Measurements from ENCODE around the gene S100A2. TPM values are rescaled to one million over a fixed set of nuclear protein-coding genes. Genes with fewer than 3 reads are reported as not detected.

Gene S100A2
- total and polyA plus RNA-seq, 2 donors from 2014 or later, result 152 to 416 TPM

DNA sequence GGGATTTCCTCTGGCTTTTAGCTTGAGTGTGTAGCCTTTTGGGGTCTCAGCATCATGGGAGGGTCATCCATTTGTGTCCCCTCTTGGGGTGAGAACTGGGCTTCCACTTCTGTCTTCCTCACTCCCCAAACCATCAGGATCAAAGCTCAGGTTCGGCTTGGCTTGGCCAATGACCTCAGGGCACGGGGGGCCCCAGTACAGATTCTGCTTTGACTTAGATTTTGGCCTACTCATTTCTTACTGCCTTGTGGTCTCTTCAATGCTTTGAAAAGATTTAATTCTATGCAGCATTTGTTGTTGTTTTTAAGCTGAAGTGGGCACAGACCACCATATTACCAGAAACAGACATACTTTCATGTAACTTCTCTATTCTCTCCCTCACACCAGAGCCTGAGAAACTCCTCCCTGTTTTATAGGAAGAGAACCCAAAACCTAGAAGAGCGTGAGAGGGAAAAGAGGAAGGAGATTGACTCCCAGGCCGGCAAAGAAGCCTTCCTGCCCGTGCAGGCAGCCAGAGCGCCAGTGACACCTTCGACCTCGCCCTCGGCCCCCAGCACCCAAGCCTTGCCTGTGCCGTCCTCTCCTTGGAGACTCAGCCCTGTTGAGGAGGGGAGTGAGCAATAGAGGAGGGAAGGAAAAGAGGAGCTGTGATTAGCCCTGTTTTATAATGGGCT is 14.7 kb downstream of the S100A2 start:
- FAIRE-seq (no peak), DNase-seq (peak in 2 of 5 donors; percentile 19 to 59)
- Histone ChIP-seq H3K4me1 (ENCODE audit: control insufficient read depth in 2 of 3, insufficient read depth in 2 of 3, low read depth in 1 of 3, low read length in 3 of 3) (peaks cover 0 to 41% (median 14%) of the 10 kb centered on the region in 3 donors), H3K9ac (ENCODE audit: low read length in 3 of 3) (no peak overlapping the region), H3K36me3 (ENCODE audit: control insufficient read depth in 2 of 3, insufficient read depth in 3 of 3, low read length in 3 of 3) (no peaks in the 10 kb centered on the region), H3K9me3 (ENCODE audit: control insufficient read depth in 2 of 3, insufficient read depth in 1 of 3, low read length in 3 of 3) (no peaks in the 10 kb centered on the region), H3K27me3 (ENCODE audit: control insufficient read depth, insufficient read depth, low read length) (no peaks in the 10 kb centered on the region), H3K27ac (ENCODE audit: low read depth in 2 of 2, low read length in 2 of 2) (no peak overlapping the region), H3K4me3 (ENCODE audit: low read length in 3 of 3) (no peak overlapping the region)
- TF ChIP-seq, protein P1, sequence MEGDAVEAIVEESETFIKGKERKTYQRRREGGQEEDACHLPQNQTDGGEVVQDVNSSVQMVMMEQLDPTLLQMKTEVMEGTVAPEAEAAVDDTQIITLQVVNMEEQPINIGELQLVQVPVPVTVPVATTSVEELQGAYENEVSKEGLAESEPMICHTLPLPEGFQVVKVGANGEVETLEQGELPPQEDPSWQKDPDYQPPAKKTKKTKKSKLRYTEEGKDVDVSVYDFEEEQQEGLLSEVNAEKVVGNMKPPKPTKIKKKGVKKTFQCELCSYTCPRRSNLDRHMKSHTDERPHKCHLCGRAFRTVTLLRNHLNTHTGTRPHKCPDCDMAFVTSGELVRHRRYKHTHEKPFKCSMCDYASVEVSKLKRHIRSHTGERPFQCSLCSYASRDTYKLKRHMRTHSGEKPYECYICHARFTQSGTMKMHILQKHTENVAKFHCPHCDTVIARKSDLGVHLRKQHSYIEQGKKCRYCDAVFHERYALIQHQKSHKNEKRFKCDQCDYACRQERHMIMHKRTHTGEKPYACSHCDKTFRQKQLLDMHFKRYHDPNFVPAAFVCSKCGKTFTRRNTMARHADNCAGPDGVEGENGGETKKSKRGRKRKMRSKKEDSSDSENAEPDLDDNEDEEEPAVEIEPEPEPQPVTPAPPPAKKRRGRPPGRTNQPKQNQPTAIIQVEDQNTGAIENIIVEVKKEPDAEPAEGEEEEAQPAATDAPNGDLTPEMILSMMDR (IDR thresholded peaks at IDR 0.05; ENCODE audit: borderline replicate concordance, extremely low read depth, insufficient read depth), result no peak
- intact Hi-C loops (cut with DNase I), result no loop called here

DNA sequence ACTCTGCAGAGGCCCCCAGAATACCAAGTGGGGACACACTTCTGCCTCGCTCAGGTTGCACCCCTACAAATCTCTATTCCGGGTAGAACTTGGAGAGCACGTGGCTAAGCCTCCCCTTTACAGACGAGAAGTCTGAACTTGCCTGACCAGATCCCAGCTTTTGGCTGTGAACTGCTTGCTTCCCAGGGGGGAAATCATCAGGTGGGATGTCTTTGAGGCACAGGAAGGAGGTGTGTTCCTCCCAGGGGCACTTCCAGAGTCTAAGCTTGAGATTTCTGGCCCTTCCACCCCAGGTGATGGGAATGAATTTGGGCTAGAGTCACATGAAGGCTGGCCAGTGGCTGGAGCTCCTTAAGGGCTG is 15.3 kb downstream of the S100A2 start:
- intact Hi-C loops (cut with DNase I), result no loop called here
- TF ChIP-seq, protein P1 (IDR thresholded peaks at IDR 0.05; ENCODE audit: borderline replicate concordance, extremely low read depth, insufficient read depth), result no peak
- FAIRE-seq, result no peak
- Histone ChIP-seq H3K9ac (ENCODE audit: low read length in 3 of 3) (no peak overlapping the region), H3K27me3 (ENCODE audit: control insufficient read depth, insufficient read depth, low read length) (no peaks in the 10 kb centered on the region), H3K9me3 (ENCODE audit: control insufficient read depth in 2 of 3, insufficient read depth in 1 of 3, low read length in 3 of 3) (no peaks in the 10 kb centered on the region), H3K4me1 (ENCODE audit: control insufficient read depth in 2 of 3, insufficient read depth in 2 of 3, low read depth in 1 of 3, low read length in 3 of 3) (peaks cover under 1 to 44% (median 14%) of the 10 kb centered on the region in 3 donors), H3K36me3 (ENCODE audit: control insufficient read depth in 2 of 3, insufficient read depth in 3 of 3, low read length in 3 of 3) (no peaks in the 10 kb centered on the region), H3K4me3 (ENCODE audit: low read length in 3 of 3) (no peak overlapping the region), H3K27ac (ENCODE audit: low read depth in 2 of 2, low read length in 2 of 2) (no peak overlapping the region)
- DNase-seq, result peak in 1 of 5 donors; percentile 5

DNA sequence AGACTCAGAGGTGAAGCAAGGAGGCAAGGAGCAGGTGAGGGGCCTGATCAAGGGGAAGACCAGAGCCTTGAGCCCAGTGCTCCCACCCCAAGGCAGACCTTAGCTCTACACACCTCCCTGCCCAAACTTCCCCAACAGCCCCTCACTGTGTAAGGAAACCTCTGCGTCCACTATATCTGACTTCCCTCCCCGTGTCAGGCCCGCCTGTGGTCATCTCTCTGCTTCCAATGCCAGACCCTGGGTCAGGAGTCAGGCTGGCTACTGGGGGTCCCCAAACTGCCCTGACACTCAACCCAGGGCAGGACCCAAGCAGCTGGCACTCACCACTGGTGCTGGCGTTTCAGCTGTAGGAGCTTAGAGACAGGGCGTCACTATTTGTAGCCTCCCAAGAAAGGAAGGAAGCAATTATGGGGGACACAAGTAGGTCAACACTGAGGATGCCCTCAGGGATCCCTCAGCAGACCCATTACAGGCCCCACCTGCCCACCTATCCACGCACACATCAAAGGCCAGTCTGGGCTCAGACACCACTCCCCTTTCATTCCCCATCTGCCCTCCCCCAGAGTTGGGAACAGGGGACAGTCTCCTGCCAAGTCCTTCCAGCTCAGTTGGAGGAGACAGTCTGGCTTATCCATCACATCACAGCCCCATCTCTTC is 15.8 kb downstream of the S100A2 start:
- TF ChIP-seq, protein P1 (IDR thresholded peaks at IDR 0.05; ENCODE audit: borderline replicate concordance, extremely low read depth, insufficient read depth), result no peak
- Histone ChIP-seq H3K4me3 (ENCODE audit: low read length in 3 of 3) (no peak overlapping the region), H3K27me3 (ENCODE audit: control insufficient read depth, insufficient read depth, low read length) (no peaks in the 10 kb centered on the region), H3K27ac (ENCODE audit: low read depth in 2 of 2, low read length in 2 of 2) (peak overlapping the region in 1 of 2 donors; percentile 43), H3K4me1 (ENCODE audit: control insufficient read depth in 2 of 3, insufficient read depth in 2 of 3, low read depth in 1 of 3, low read length in 3 of 3) (peaks cover 3 to 48% (median 14%) of the 10 kb centered on the region in 3 donors), H3K36me3 (ENCODE audit: control insufficient read depth in 2 of 3, insufficient read depth in 3 of 3, low read length in 3 of 3) (no peaks in the 10 kb centered on the region), H3K9me3 (ENCODE audit: control insufficient read depth in 2 of 3, insufficient read depth in 1 of 3, low read length in 3 of 3) (no peaks in the 10 kb centered on the region), H3K9ac (ENCODE audit: low read length in 3 of 3) (no peak overlapping the region)
- DNase-seq (peak in 2 of 5 donors; percentile 38 to 67), FAIRE-seq (no peak)
- intact Hi-C loops (cut with DNase I), result no loop called here
